Mononuclear cell (primary cell): Measurements from ENCODE around the gene CDKAL1. TPM values are rescaled to one million over a fixed set of nuclear protein-coding genes. Genes with fewer than 3 reads are reported as not detected.
"Not testable (repeated sequence)": the region's sequence is repeated elsewhere in the genome, so short reads cannot be mapped to it uniquely, and the experiment has no call there.

ENCODE experiments used
- H3K27me3 ChIP-seq: 2 replicates; pipeline ENCODE4 v1.6.0; 2011; ENCODE audit warnings: low read length, control low read depth; ENCODE audit not compliant: insufficient read depth
- H3K4me1 ChIP-seq: 2 replicates; pipeline ENCODE4 v1.5.1; 2011; ENCODE audit warnings: mild to moderate bottlenecking, low read length, control low read depth; ENCODE audit not compliant: insufficient read depth
- H3K4me3 ChIP-seq: 2 replicates; pipeline ENCODE4 v1.5.1; 2011; ENCODE audit warnings: mild to moderate bottlenecking, low read length, moderate library complexity
- H3K9me3 ChIP-seq: 2 replicates; pipeline ENCODE4 v1.5.1; 2011; ENCODE audit warnings: low read depth, mild to moderate bottlenecking, control low read depth, low read length
- total RNA-seq: library from RNA; depleted of rRNA; stranded (reverse); fragments of >200 nt; gene quantifications from one replicate; pipeline ENCODE4 v1.2.3, GENCODE V29; 2012

The CDKAL1 gene
- 26.6 TPM for total RNA-seq

- Histone ChIP-seq H3K27me3 (no peaks in the 10 kb centered on the region), H3K4me1 (peaks cover 16% of the 10 kb centered on the region), H3K9me3 (no peaks in the 10 kb centered on the region), H3K4me3 (peak within 1 kb of the TSS; percentile 94)
Observed at GRCh38 chr6:20534295-20535262, at the start of gene CDKAL1. CDKAL1 (plus strand) TSS chr6:20534457; CDS start chr6:20546351, 11,894 bp downstream.

GRCh38 chr6:20486641-20487040 lies 47.6 kb upstream of the CDKAL1 start:
- Histone ChIP-seq H3K4me1 (peaks cover 35% of the 10 kb centered on the region), H3K27me3 (no peaks in the 10 kb centered on the region), H3K4me3 (no peak overlapping the region), H3K9me3 (no peaks in the 10 kb centered on the region)

DNA sequence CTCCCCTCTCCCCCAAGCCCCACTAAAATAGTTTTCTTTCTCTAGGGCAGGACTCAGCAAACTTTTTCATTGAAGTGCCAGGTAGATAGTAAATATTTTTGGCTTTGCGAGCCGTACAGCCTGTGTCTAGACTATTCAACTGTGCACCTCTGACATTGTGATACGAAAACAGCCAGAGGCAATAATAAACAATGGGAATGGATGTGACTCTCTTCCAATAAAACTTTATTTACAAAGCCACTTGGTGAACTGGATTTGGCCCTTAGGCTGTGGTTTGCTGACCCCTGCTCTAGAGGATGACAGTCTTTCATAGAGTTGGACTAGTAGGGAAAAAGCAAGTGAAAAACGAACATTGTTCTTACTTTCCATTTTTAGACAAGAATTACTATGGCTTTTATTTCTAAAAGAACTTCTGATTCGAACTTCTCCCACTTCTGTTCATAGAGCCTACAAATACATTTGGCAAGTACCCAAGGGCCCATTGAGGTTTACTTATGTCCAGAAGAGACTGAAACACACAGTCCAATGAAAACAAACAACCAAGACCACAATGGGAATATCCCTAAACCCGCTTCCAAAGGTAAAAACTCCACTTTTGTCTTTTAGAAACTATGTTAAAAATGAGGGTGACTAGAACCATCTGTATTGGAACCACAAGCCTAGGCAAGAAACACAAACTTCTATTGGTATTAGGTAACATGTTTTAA lies 46.4 kb upstream of the CDKAL1 start:
- no peak overlapping the region for H3K4me3 ChIP-seq

GRCh38 chr6:20490591-20490990 lies 43.7 kb upstream of the CDKAL1 start:
- Histone ChIP-seq H3K4me1 (peaks cover 2% of the 10 kb centered on the region), H3K27me3 (no peaks in the 10 kb centered on the region), H3K4me3 (no peak overlapping the region), H3K9me3 (no peaks in the 10 kb centered on the region)

More for the DNA sequence above, 46.4 kb upstream of the CDKAL1 start:
- peaks cover 29% of the 10 kb centered on the region for H3K4me1 ChIP-seq
- H3K27me3 ChIP-seq: no peaks in the 10 kb centered on the region
- H3K9me3 ChIP-seq: no peaks in the 10 kb centered on the region

- Histone ChIP-seq H3K4me3 (no peak overlapping the region), H3K4me1 (peaks cover under 1% of the 10 kb centered on the region), H3K9me3 (no peaks in the 10 kb centered on the region), H3K27me3 (no peaks in the 10 kb centered on the region)
Observed at GRCh38 chr6:20492099-20492498, 42.2 kb upstream of the CDKAL1 start.

DNA sequence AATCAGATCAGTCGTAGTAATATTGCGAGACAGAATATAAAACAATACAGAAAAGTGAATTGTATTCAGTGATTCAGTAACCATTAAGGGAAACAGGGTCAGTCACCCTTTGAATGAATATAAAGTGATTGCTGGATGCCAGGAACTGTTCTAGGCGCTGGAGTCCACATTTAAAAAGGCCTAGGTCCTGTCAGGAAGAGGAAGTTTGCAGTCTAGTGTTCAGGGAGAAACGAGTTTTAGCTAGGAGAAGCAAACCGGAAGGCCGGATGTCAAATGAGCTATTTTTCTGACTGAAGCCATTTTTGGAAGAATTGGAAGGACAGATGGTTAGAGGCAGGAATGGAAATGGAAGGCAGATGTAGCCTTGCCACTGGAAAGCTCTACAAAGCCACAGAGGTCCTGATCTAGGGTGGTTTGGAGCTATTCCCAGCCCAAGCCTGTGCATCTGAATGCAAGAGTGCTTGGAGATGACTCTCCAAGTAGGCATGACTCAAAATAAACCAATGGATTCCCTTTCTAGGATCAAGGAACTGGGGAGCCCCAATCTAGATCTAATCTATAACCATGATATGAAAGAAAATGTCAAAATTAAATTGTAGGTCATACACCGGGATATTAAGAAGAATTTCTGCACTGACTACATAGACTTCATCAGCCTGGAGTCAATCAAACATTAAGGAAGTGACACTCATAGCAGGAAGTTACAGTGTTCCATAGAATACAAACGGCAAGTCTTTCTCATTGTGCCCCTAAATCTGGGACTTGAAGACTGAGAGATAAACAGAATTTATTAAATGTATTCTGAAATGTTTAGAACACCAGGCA lies 36.8 kb upstream of the CDKAL1 start:
- Histone ChIP-seq H3K4me1 (peaks cover 32% of the 10 kb centered on the region), H3K4me3 (no peak overlapping the region), H3K27me3 (no peaks in the 10 kb centered on the region), H3K9me3 (no peaks in the 10 kb centered on the region)

- Histone ChIP-seq H3K4me3 (no peak overlapping the region), H3K9me3 (no peaks in the 10 kb centered on the region), H3K27me3 (no peaks in the 10 kb centered on the region), H3K4me1 (peaks cover 32% of the 10 kb centered on the region)
Observed at GRCh38 chr6:20498041-20498385, 36.2 kb upstream of the CDKAL1 start.

DNA sequence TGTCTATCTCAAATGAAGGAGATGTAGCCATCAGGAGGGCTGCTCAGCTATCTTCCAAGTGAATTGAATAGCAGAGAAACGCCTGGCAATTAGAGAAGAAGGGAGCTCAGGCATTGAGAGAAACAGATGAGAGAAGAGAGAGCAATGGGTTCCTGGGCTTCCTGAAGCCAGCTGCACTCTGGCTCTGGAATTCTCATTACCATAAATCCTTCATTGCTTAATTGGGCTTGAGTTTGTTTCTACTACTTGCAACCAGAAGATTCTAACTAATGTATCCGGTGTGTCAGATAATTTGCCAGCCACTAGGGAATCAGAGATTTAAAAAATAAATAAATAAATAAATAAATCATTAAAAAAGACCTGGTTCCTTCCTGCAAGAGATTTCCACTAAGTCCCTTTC lies 25.0 kb upstream of the CDKAL1 start:
- no peaks in the 10 kb centered on the region for H3K27me3 ChIP-seq
- no peak overlapping the region for H3K4me3 ChIP-seq
- no peaks in the 10 kb centered on the region for H3K9me3 ChIP-seq
- no peaks in the 10 kb centered on the region for H3K4me1 ChIP-seq

- no peaks in the 10 kb centered on the region for H3K9me3 ChIP-seq
Observed at GRCh38 chr6:20511852-20512251, 22.4 kb upstream of the CDKAL1 start.

GRCh38 chr6:20525208-20525607 lies 9.0 kb upstream of the CDKAL1 start:
- H3K4me3 ChIP-seq, H3K27me3 ChIP-seq, H3K4me1 ChIP-seq, H3K9me3 ChIP-seq: not testable (repeated sequence)

More at GRCh38 chr6:20511852-20512251, 22.4 kb upstream of the CDKAL1 start:
- H3K27me3 ChIP-seq: no peaks in the 10 kb centered on the region
- no peaks in the 10 kb centered on the region for H3K4me1 ChIP-seq
- H3K4me3 ChIP-seq: no peak overlapping the region

DNA sequence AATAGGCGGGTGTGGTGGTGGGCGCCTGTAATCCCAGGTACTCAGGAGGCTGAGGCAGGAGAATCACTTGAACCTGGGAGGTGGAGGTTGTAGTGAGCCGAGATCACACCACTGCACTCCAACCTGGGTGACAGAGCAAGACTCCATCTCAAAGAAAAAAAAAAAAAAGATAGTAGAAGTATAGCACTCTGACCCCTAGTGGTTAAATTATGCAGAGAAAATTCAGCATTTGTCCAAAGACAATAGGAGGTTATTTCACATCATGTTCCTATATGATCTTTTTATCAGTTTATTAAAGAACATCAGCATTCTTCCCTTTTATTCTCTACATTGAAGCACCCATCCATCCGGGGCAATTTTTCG lies 5.2 kb upstream of the CDKAL1 start:
- H3K9me3 ChIP-seq, H3K27me3 ChIP-seq, H3K4me3 ChIP-seq: not testable (repeated sequence)
- H3K4me1 ChIP-seq: peaks cover 14% of the 10 kb centered on the region

DNA sequence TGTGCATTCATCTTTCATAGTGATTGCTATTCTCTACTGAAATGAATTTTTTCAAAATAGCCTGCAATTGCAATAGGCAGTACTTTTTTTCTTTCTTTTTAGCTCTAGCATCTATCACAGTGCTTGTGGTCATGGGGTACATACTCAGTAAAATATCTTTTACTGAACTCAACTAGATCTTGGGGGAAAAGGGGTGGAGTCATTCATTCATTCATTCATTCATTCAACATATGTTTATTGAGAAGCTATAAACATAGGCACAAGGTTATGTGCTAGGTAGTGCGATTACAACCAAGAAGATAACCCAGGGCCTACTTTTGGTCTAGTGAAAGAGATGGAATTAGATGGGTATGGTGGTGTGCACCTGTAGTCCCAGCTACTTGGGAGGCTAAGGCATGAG lies 1.4 kb upstream of the CDKAL1 start:
- no peaks in the 10 kb centered on the region for H3K9me3 ChIP-seq
- H3K4me1 ChIP-seq: peaks cover 25% of the 10 kb centered on the region
- no peaks in the 10 kb centered on the region for H3K27me3 ChIP-seq
- H3K4me3 ChIP-seq: no peak overlapping the region

GRCh38 chr6:20533746-20534294 lies 437 bp upstream of the CDKAL1 start:
- H3K9me3 ChIP-seq: no peaks in the 10 kb centered on the region
- no peaks in the 10 kb centered on the region for H3K27me3 ChIP-seq
- H3K4me3 ChIP-seq: peak overlapping the region; percentile 94
- H3K4me1 ChIP-seq: peaks cover 19% of the 10 kb centered on the region

GRCh38 chr6:20538131-20538662 lies 3.9 kb downstream of the CDKAL1 start:
- Histone ChIP-seq H3K9me3 (no peaks in the 10 kb centered on the region), H3K27me3 (no peaks in the 10 kb centered on the region), H3K4me3 (no peak overlapping the region), H3K4me1 (peaks cover 22% of the 10 kb centered on the region)
